GM12878 (cell line): Measurements from ENCODE around the gene CD248. TPM values are rescaled to one million over a fixed set of nuclear protein-coding genes. Genes with fewer than 3 reads are reported as not detected.

Experiments used
- BRCA1 ChIP-seq: IDR thresholded peaks from 2 replicates; pipeline ENCODE4 v1.6.1; 2011; ENCODE audit warnings: low read depth, low read length, improper control_type of control experiment
- CEBPZ ChIP-seq: fragments of 150-350 bp; IDR thresholded peaks from 2 replicates; pipeline ENCODE4 v1.6.1; 2016; ENCODE audit warnings: low read depth, low read length
- CHD1 ChIP-seq: IDR thresholded peaks from 2 replicates; pipeline ENCODE4 v1.6.1; 2012; ENCODE audit warnings: low read depth, low read length, improper control_type of control experiment
- CHD4 ChIP-seq: fragments of 200-600 bp; sonication (generic); IDR thresholded peaks from 2 replicates; pipeline ENCODE4 v1.6.1; 2016; ENCODE audit warnings: mild to moderate bottlenecking
- CREM ChIP-seq: IDR thresholded peaks from 2 replicates; pipeline ENCODE4 v1.6.1; 2014; ENCODE audit warnings: antibody characterized with exemption, low read depth
- ESRRA ChIP-seq: IDR thresholded peaks from 2 replicates; pipeline ENCODE4 v1.6.1; 2012; ENCODE audit warnings: mild to moderate bottlenecking, low read length, improper control_type of control experiment
- FOXK2 ChIP-seq: fragments of 450-650 bp; IDR thresholded peaks from 2 replicates; pipeline ENCODE4 v1.6.1; 2017; ENCODE audit warnings: mild to moderate bottlenecking, moderate library complexity
- GATAD2B ChIP-seq: fragments of 450-650 bp; conservative IDR thresholded peaks from 2 replicates; pipeline ENCODE4 v1.6.1; 2017; ENCODE audit warnings: low read depth, mild to moderate bottlenecking, moderate library complexity
- IKZF2 ChIP-seq, 2 experiments: fragments of 450-650 bp; IDR thresholded peaks; 2 replicates each; pipeline ENCODE4 v1.6.1; 2017; ENCODE audit warnings: mild to moderate bottlenecking in 2 of 2, moderate library complexity in 2 of 2
- JUND ChIP-seq: IDR thresholded peaks from 2 replicates; pipeline ENCODE4 v1.6.1; 2012; ENCODE audit warnings: low read depth, mild to moderate bottlenecking, low read length, improper control_type of control experiment, moderate library complexity
- MTA2 ChIP-seq: fragments of 450-650 bp; IDR thresholded peaks from 2 replicates; pipeline ENCODE4 v1.6.1; 2016; ENCODE audit warnings: low read depth, mild to moderate bottlenecking, moderate library complexity
- NR2F1 ChIP-seq: fragments of 450-650 bp; conservative IDR thresholded peaks from 2 replicates; pipeline ENCODE4 v1.6.1; 2017; ENCODE audit warnings: mild to moderate bottlenecking
- RCOR1 ChIP-seq: conservative IDR thresholded peaks from 2 replicates; pipeline ENCODE4 v1.6.1; 2012; ENCODE audit warnings: low read depth, low read length, improper control_type of control experiment
- RFX5 ChIP-seq: IDR thresholded peaks from 2 replicates; pipeline ENCODE4 v1.6.1; 2011; ENCODE audit warnings: low read depth, low read length, improper control_type of control experiment
- SREBF1 ChIP-seq: IDR thresholded peaks from 2 replicates; pipeline ENCODE4 v1.6.1; 2012; ENCODE audit warnings: mild to moderate bottlenecking, low read length
- SRF ChIP-seq, 2 experiments: IDR thresholded peaks; 2 replicates each; pipeline ENCODE4 v1.6.1; 2011; ENCODE audit warnings: low read depth in 2 of 2, low read length in 2 of 2, mild to moderate bottlenecking in 1 of 2, moderate library complexity in 1 of 2
- USF2 ChIP-seq: IDR thresholded peaks from 2 replicates; pipeline ENCODE4 v1.6.1; 2011; ENCODE audit warnings: low read depth, low read length, improper control_type of control experiment, borderline replicate concordance
- ZBTB33 ChIP-seq: fragments of 450-650 bp; IDR thresholded peaks from 2 replicates; pipeline ENCODE4 v1.6.1; 2017; ENCODE audit warnings: mild to moderate bottlenecking
- ZNF274 ChIP-seq: IDR thresholded peaks from one replicate; pipeline ENCODE4 v1.8.0; 2011; ENCODE audit not compliant: insufficient read length, insufficient read depth
- polyA plus RNA-seq, 11 experiments: library from polyadenylated mRNA; depleted of rRNA in 4 of 11; unstranded in 6 of 11; stranded (reverse) in 5 of 11; fragments of >200 nt; fragmentation: Nextera tagmentation in 4 of 11; fragmentation: Illumina TruSeq in 1 of 11; extraction: Ambion mirVana in 4 of 11; extraction: Trizol in 1 of 11; gene quantifications; 1 replicate in 1 of 11; 2 replicates in 10 of 11; pipeline versions ENCODE4 v1.2.1 to v1.2.3, GENCODE V29; 2011 to 2016; ENCODE audit warnings: inconsistent platforms in 2 of 11, missing spikeins in 2 of 11, low read depth in 1 of 11
- total RNA-seq, 4 experiments: library from RNA; depleted of rRNA in 3 of 4; stranded (reverse); fragments of >200 nt in 3 of 4; fragmentation: Illumina TruSeq in 1 of 4; extraction: Trizol in 1 of 4; gene quantifications; 2 replicates each; pipeline versions ENCODE4 v1.2.1 to v1.2.3, GENCODE V29; 2013 to 2021
- TF ChIP-seq, protein P1 (sequence below): IDR thresholded peaks from 2 replicates; pipeline ENCODE4 v1.6.1; 2011; ENCODE audit warnings: borderline replicate concordance, low read depth, mild to moderate bottlenecking, moderate library complexity, low read length; ENCODE audit not compliant: insufficient read depth, poor library complexity, severe bottlenecking
- TF ChIP-seq, protein P2 (sequence below): fragments of 450-650 bp; IDR thresholded peaks from 2 replicates; pipeline ENCODE4 v1.6.1; 2018; ENCODE audit warnings: borderline replicate concordance, mild to moderate bottlenecking; ENCODE audit not compliant: partially characterized antibody

CD248 gene
- total and polyA plus RNA-seq, 10 of the 15 experiments (the other 5 are each of a cell fraction or from before 2014, with no cell fraction given): 0.10 to 0.21 (median 0.20) TPM; not detected in 7

DNA sequence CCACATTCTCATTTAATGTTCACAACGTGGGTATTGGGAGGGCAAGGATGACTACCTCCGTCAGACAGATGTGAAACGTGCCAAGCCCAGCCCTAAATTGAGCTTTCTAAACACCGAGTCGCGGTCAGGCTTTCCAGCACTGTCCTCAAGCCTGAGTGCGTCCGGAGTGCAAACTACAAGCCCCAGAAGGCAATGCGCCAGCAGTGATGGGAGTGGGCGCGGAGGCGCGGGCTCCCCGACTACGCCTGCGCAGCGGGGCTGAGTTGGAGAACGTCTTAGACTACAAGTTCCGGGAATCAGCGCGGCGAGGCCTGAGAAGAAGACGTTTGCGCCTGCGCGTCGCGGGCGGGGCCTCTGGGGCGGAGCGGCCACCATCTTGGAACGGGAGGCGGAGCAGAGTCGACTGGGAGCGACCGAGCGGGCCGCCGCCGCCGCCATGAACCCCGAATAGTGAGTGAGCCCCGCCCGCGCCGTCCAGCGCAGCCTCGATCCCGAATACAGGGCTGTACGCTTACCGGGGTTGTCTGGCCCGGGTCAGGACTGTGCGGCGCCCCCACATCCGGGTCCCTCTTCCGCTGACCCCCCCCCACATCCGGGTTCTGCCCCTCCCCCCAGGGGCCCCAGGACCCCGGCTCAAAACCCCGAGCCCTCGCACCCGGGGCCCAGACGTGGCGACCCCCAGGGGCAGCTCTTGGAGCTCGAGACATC is 48.4 kb downstream of the CD248 start, which contains the start of gene RAB1B (continued):
- TF ChIP-seq, protein P1, sequence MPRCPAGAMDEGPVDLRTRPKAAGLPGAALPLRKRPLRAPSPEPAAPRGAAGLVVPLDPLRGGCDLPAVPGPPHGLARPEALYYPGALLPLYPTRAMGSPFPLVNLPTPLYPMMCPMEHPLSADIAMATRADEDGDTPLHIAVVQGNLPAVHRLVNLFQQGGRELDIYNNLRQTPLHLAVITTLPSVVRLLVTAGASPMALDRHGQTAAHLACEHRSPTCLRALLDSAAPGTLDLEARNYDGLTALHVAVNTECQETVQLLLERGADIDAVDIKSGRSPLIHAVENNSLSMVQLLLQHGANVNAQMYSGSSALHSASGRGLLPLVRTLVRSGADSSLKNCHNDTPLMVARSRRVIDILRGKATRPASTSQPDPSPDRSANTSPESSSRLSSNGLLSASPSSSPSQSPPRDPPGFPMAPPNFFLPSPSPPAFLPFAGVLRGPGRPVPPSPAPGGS: peak; percentile 6
- TF ChIP-seq CREM: peak; percentile 81
- TF ChIP-seq BRCA1: no peak
- TF ChIP-seq CHD1: no peak
- TF ChIP-seq GATAD2B: no peak; the same call in 1 of the 2 replicates
- TF ChIP-seq SRF (IDR thresholded peaks at IDR 0.05; ENCODE audit: low read depth in 2 of 2, low read length in 2 of 2): no peak
- TF ChIP-seq, protein P2, sequence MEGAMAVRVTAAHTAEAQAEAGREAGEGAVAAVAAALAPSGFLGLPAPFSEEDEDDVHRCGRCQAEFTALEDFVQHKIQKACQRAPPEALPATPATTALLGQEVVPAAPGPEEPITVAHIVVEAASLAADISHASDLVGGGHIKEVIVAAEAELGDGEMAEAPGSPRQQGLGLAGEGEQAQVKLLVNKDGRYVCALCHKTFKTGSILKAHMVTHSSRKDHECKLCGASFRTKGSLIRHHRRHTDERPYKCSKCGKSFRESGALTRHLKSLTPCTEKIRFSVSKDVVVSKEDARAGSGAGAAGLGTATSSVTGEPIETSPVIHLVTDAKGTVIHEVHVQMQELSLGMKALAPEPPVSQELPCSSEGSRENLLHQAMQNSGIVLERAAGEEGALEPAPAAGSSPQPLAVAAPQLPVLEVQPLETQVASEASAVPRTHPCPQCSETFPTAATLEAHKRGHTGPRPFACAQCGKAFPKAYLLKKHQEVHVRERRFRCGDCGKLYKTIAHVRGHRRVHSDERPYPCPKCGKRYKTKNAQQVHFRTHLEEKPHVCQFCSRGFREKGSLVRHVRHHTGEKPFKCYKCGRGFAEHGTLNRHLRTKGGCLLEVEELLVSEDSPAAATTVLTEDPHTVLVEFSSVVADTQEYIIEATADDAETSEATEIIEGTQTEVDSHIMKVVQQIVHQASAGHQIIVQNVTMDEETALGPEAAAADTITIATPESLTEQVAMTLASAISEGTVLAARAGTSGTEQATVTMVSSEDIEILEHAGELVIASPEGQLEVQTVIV: no peak
- TF ChIP-seq SREBF1: peak; percentile 85
- TF ChIP-seq JUND: no peak
- TF ChIP-seq FOXK2: no peak
- TF ChIP-seq ZBTB33: no peak
- TF ChIP-seq MTA2: no peak
- TF ChIP-seq RCOR1: no peak
- TF ChIP-seq ZNF274: no peak
- TF ChIP-seq RFX5: no peak
- peak; percentile 55; the same call in 1 of the 2 replicates for TF ChIP-seq NR2F1
- no peak for TF ChIP-seq CEBPZ
- peak; percentile 78; the same call in 1 of the 2 replicates for TF ChIP-seq ESRRA
- TF ChIP-seq USF2: no peak
- TF ChIP-seq CHD4: no peak
- no peak for TF ChIP-seq IKZF2 (IDR thresholded peaks at IDR 0.05)
